Tibial nerve (tissue), 4 donors: ENCODE results near the gene CTBP2.

Source experiments
- EP300 ChIP-seq, 2 donors: sonication (generic); formaldehyde crosslinking; IDR thresholded peaks; one replicate each; pipeline ENCODE4 v1.6.1; 2017; ENCODE audit warnings: antibody characterized with exemption in 2 of 2, mild to moderate bottlenecking in 1 of 2
- POLR2A ChIP-seq, 2 donors: fragments of 450-650 bp; IDR thresholded peaks; one replicate each; pipeline ENCODE4 v1.6.1; 2017; ENCODE audit warnings: antibody characterized with exemption in 2 of 2, mild to moderate bottlenecking in 2 of 2, moderate library complexity in 2 of 2
- TF ChIP-seq, protein P1 (sequence below), 5 experiments: fragments of 200-600 bp in 3 of 5; fragments of 450-650 bp in 2 of 5; sonication (generic) in 3 of 5; IDR thresholded peaks; one replicate each; pipeline ENCODE4 v1.5.1; 2016 to 2019; ENCODE audit warnings: antibody characterized with exemption in 5 of 5, mild to moderate bottlenecking in 3 of 5, moderate library complexity in 2 of 5

DNA sequence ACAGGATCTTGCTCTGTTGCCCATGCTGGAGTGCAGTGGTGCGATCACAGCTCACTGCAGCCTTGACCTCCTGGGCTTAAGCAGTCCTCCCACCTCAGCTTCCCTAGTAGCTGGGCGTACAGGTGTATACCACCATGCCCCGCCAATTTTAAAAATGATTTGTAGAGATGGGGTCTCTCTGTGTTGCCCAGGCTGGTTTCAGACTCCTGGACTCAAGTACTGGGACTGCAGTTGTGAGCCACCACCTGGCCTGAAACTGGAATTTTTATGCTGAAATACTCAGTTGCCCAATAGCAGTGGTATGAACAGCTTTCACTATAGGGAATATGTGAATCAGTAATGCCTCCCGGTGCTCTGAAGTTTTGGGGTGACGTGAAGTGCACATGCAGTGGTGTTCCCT is 210.8 kb downstream of the CTBP2 start:
- no peak for TF ChIP-seq POLR2A (IDR thresholded peaks at IDR 0.05)
- TF ChIP-seq, protein P1, sequence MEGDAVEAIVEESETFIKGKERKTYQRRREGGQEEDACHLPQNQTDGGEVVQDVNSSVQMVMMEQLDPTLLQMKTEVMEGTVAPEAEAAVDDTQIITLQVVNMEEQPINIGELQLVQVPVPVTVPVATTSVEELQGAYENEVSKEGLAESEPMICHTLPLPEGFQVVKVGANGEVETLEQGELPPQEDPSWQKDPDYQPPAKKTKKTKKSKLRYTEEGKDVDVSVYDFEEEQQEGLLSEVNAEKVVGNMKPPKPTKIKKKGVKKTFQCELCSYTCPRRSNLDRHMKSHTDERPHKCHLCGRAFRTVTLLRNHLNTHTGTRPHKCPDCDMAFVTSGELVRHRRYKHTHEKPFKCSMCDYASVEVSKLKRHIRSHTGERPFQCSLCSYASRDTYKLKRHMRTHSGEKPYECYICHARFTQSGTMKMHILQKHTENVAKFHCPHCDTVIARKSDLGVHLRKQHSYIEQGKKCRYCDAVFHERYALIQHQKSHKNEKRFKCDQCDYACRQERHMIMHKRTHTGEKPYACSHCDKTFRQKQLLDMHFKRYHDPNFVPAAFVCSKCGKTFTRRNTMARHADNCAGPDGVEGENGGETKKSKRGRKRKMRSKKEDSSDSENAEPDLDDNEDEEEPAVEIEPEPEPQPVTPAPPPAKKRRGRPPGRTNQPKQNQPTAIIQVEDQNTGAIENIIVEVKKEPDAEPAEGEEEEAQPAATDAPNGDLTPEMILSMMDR (IDR thresholded peaks at IDR 0.05): no peak
- TF ChIP-seq EP300 (IDR thresholded peaks at IDR 0.05): no peak
